Stimulated activated CD4-positive, alpha-beta T cell treated with anti-CD3 and anti-CD28 coated beads, Interleukin-4, amount 100 ng/mL, for 24 hours (primary cell): ENCODE data around the gene RNF181.
"Not testable (repeated sequence)": the region's sequence is repeated elsewhere in the genome, so short reads cannot be mapped to it uniquely, and the experiment has no call there.

Experiments
- DNase-seq: peaks from one replicate; pipeline ENCODE4 v3.0.0-alpha.2; 2020

Gene RNF181

DNA sequence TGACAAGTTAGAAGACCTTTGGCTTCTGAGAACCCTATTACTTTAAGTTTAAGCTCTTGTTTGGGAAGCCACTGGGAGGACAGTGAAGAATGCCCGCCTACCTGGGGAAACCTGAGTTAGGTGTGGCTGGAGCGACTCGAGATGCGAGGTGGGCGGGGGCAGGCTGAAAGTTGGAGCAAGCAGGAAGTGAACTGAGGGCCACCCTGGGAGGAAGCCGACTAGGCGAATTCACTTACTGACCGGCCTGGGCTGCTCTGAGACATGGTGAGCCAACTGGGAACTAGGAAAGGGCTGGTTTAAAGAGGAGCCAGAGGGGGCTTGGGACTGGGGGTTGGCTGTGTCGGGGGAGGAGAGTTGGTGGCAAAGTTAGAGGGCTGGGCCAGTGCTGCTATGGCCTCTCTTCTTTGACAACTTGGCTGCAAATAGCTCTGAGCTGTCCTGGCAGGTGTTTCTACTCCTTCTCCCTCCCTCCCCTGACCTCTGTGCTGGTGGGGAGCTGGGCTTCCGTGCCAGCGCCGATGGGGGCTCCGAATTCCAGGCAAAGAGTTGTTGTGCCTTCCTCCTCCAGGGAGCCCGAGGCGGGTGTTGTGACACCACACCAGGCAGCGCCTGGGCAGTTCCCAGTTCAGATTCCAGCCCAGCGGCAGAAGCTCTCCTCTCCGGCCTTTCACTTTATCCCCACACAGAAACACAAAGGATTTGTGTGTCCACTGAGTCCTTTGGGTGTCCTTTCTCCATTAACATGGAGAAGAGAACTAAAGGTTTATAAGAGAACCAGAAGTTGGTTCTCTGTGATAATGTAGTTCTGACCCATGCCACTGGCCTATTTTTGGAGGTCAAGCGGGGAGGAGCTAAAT lies 17.9 kb upstream of the RNF181 start, which contains the start of gene VAMP8:
Gene VAMP8 (plus strand): TSS at position 201 of the 857 bp plus-strand sequence. CDS start 61 bp downstream, at position 262.
- DNase-seq: peak; percentile 70

DNA sequence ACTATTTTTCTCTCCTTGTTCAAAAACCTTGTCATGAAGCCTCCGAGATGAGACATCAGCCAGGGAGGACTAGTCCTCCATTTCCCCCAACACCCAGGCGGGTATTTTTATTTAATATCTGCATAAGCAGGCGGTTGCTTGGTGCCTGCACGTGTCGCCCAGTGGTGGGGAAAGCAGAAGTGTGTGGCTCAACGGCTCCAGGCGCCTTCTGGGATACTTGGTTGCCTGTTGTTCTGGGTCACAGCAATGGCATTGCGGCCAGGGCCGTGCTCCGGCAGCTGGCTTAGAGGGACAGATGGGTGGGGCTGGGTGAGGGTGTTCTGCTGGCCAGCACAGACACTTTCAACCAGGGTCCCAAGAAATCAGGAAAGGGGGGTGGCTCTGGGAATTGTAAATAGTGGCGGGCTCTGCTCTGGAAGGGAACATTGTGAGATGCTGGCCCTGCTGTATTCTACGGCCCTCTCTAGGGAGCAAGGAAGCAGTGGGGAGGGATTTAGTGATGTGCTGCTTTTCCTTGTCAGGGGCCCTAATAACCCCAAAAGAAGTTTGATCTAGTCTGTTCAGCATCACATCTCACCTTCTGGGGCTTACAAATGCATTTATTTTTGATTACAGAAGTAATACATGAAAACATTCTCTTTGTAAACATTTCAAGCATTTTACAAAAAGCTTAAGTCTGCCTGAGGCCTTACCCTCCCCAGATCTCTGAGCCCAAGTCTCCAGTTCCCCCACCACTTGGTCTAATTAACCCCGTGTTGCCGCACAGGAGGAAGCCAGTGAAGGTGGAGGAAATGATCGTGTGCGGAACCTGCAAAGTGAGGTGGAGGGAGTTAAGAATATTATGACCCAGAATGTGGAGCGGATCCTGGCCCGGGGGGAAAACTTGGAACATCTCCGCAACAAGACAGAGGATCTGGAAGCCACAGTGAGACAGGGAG lies 17.0 kb upstream of the RNF181 start:
- DNase-seq: peak; percentile 30

DNA sequence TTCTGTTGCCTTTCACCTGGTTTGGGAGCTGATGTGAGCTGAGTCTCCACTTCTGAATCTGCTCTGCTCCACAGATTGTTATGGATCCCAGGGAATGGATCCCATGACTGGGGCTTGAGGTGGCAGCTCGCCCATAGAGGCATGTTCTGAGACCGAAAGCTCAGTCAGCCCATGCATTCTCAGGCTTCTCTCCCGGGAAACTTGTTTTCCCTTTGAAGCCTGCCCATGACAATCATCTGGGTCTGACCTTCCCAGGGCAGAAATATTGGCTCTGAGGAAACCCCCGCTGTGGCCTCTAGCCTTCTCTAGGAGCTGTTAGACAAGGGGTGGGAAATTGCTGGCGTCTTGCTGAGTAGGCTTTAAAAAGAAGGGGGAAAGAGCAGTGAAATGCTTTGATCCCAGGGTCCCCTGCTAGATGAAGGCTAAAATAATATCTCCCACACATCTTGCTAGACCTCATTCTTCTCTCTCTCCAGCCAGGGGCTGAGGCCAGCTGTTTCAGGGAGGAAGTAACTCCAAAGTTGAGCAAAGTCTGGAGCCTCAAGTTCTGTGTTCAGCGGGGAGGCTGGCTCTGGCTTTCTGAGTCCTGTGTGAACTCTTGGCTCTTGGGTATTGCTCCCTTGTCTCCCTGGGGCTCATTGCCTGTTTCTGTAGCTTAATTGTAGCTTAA lies 16.1 kb upstream of the RNF181 start:
- no peak for DNase-seq

DNA sequence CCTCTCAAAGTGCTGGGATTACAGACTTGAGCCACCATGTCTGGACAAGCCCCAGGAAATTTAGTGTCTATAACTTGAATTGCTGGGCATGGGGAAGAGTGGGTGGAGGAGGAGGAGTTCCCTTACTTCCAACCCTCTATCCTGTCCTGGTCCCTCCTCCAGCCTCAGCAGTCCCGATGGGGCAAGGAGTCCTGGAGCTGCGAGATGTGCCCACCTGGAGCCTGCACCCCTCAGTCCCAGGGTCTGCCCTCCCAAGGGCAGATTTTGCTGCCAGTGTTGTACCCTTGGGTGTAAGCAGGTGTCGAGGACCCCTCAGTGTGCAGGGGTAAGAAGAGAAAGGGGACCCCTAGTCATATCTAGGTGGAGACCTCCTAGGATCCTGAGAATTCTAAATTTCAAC lies 15.3 kb upstream of the RNF181 start:
- no peak for DNase-seq

DNA sequence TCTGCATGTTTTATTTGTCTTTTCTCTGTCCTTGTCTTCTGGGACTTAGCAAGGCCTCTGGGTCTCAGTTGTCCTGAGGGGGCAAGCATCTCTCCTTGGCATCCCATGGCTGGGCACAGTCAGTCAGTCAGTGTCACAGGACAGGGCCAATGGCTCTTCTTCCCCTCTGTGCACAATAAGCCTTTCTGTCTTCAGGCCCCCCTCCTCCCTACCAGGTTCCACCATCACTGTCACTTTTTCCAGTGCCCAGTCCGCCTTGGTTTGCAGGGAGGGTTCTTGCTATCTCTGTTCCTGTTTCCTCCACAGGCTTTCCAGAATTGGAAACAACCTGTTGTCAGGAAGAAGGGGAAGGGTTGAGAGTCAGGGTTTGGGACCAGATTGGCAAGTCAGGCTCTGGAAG lies 13.1 kb upstream of the RNF181 start:
- no peak for DNase-seq

DNA sequence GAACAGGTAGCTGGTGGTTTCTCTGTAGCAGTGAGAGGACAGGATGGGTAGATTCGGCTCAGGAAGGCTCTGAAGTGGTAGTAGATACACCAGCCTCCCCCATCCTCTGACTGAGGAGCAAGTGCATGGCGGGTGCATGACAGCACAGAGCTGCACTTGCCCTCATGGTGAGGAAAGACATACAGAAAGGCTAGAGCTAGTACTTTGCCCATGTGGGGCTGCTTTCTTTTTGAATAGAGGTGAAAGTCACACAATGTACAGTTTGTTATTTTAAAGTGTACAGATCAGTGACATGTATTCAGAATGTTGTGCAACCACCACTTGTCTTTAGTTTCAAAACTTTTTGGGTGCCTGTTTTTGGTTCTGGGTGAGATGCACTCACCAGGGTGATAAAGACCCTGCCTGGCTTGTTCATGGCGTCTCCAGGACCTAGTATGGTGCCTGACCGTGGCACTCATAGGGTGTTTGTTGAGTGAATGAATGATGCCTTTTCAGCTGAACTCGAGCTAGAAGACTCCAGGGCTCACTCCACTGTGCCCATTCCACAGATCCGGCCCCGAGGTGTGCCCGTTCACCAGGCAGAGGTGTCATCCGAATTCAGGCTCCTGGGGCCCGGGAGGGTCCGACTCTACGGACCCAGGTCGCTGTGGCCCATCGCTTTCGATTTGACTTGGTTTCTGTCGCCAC lies 11.7 kb upstream of the RNF181 start:
- peak; percentile 30 for DNase-seq

DNA sequence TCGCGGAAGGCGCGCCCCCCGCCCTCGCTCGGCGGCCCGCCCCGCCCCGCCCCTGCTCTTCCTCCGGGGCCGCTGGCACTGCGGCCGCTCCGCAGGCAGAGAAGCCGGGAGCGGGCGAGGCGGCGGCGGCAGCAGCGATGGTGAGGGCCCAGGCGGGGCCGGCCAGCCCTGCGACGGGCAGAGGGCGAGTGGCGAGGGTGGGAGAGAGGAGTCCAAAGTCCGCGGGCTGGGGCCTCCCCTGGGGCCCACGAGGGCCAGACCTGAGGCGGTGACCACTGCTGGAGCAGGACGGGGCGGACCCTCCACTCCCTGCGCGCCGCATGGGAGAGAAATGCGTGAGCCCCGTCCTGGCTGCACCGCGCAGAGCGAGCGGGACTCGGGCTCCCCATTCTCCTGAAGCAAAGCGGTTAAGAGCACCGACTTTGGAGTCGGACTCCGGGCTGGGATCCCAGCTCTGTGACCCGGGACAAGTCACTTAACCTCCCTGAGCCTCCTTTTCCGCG lies 11.1 kb upstream of the RNF181 start, which contains the start of gene VAMP5:
Gene VAMP5 (plus strand): TSS at position 78 of the 503 bp plus-strand sequence. CDS start 60 bp downstream, at position 138.
- DNase-seq: no peak

DNA sequence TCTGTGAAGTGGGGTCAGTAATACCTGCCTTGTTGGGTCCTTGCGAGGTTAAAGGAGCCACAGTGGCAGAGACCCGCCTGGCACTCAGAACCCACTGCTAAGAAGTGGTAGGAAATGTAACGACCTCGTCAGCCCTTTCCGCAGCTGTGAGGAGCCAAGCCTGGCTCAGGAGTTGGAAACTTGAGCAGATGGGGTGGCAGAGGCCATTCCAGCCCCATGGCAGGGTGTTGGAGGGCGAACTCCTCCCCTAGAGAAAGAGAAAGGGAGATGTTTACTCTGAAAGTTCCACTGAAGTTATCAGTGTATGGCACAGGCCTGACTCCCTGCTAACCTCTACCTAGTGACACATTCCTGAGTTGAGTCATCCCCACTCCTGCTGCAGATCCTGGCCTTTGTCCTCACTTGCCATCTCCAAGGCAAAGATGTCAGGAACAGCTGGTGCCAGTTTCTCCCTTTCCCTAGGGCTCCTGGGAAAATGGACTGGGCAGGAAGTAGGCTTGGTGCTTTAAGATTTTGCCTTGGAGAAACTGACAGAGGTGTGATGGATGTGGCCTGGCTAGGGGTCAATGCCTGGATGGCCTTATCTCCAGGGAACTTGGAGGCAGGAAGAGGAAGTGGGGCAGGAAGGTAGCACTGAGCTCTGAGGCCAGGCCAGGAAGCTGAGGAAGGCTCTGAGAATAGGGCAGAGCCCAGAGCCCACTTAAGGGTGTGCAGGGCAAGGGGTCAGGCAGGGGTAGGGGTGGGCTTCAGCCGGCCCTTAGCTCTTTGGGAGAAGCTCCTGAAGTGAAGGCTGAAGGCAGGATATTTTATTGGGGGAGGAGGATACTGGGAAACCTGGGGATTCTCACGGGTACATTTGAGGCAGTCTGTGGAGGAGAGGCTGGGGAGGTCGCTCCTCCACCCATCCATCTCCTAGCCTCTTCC lies 10.4 kb upstream of the RNF181 start:
- peak; percentile 42 for DNase-seq

DNA sequence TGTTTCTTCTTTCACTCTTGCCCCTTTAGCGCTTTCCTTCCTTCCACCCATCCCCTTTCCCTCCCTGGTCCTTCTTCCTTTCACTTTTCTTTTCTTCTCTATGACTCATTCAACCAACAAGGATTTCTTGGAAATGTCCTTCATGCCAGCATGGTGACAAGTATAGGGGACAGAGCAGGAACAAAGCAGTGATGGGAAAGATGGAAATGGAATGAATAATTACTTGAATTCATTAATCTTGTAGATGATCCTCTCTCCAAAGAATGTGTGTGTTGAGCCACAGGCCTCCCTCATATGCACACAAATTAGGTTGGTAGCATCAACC lies 9.8 kb upstream of the RNF181 start:
- DNase-seq: no peak

DNA sequence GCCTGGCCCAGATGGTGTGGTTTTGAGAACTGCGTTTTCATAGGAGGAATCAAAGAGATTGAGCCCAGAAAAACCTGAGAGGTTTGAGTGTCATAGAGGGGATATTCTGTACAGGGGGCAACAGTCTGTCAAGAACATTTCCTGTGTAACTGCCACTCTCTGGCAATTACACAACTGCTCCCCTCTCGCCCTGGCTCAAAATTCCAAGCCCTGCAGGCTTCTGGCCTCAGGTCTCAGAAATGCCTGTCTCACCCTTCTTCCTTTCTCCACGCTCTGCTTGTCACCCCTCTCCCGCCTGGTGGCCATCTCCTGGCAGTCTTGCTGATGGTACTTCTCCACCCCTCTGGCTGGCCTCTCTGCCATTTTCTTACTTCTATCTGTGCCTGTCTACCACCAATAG lies 7.3 kb upstream of the RNF181 start:
- no peak for DNase-seq

DNA sequence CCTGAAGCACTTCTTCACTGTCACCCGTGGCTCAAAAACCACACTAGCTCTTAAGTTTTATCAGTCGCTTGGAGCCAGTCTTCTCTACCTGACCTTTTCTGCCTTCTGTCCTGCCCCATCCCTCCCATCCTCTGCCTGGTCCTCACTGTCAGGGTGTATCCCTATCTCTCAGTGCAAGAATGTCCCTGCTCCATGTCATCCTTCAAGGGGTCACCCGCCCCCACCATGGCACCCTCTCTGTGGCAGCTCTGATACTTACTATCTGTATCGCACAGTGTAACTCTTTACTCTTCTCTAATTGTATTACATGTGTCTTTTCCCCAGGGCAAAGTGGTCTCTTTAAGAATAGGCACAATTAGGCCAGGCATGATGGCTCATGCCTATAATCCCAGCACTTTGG lies 6.9 kb upstream of the RNF181 start:
- DNase-seq: no peak

DNA sequence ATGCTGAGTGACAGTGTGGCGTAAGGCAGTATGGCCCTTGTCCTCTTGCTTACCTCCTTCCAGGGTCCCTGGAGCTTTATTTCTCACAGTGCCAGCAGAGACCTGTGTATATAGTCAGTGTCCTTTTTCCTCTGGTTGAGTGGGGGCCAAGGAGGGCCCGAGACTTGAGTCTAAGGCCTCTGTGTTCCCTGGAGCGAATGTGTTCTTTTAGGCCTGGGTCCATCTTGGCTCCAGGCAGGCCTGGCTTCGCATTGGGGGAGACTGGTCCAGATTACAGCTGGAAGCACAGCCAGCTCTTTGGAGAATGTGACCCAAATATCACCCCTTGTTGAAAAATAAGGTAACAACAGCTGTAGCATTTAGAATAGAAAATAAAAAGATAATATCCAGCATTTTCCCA lies 6.4 kb upstream of the RNF181 start:
- DNase-seq: no peak

DNA sequence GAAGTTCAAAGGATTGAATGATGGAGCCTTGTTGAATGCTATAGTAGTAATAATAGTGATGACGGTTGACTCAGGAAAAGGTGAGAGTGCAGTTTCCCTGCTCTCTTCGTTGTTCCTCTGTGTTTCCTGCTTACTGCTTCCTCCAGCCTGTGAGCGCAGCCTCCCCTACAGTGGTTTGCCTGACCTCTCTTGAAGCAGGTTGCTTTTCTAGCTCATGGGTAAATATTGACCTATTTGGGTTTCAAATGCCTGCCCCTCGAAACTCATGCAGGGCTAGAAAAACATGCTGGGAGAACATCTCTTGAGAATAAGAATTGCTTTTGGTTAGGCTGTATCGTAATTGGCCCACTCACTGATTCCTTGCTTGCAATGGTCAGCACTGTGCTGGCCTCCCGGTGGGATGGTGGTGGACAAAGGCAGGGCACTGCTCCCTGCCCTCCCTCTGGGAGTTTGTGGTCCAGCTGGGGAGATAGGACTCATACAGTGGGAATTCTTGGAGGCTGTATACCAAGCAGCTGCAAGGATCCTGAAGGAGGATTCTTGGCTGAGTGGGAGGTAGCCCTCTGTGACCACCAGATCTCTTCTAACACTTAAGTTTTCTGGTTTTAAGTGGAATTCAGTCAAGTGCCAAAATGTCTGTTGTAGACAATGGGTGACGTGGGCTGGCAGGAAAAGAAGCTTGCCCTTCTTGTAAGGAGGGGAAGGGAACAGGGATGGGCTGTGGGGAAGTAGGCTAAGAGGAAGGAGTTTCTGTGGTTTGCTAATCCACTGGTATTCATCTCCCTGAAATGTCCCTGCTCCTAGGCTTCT lies 5.4 kb upstream of the RNF181 start:
- DNase-seq: no peak

DNA sequence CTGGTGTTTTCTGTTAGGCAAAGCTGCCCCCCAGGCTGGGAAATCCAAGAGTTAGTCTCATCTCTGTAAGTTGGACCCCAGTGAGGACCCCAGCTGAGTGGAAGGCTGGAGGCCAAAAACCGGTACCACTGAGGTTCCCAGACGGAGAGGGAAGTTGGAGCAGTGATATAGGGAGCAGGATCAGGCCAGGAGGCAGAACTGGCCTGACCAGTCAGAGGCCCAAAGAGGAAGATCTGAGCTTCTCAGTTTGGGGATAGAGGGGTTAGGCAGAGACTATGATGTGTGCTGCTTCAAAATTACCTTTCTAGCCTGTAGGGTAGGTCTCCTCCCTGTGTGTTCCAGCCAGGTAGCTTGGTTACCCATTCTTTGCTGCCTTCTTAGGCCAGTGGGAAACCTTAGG lies 4.6 kb upstream of the RNF181 start:
- no peak for DNase-seq

DNA sequence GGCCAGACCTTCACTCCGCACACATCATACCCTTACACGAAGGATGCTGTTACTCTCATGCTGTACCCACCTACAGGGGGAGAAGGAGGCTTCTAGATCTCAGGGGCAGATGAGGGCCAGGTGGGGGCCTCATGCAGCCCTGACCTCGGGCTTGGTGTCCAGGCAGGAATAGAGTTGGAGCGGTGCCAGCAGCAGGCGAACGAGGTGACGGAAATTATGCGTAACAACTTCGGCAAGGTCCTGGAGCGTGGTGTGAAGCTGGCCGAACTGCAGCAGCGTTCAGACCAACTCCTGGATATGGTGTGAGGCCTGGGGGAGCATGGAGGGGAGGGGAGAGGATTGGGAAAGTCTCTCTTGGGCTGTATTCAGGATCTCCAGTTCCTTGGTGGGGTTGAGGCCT lies 4.0 kb upstream of the RNF181 start:
- DNase-seq: no peak

DNA sequence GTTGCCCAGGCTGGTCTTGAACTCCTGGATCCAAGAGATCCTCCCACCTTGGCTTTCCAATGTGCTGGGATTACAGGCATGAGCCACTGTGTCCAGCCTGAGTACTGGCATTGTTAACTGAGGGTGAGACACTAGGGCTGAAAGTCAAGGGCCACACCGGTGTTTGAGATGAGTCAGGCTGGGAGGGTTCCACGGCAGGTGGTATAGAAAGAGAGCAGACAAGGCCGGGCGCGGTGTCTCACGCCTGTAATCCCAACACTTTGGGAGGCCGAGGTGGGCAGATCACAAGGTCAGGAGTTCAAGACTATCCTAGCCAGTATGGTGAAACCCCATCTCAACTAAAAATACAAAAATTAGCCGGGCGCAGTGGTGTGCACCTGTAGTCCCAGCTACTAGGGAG lies 3.2 kb upstream of the RNF181 start:
- DNase-seq: not testable (repeated sequence)

DNA sequence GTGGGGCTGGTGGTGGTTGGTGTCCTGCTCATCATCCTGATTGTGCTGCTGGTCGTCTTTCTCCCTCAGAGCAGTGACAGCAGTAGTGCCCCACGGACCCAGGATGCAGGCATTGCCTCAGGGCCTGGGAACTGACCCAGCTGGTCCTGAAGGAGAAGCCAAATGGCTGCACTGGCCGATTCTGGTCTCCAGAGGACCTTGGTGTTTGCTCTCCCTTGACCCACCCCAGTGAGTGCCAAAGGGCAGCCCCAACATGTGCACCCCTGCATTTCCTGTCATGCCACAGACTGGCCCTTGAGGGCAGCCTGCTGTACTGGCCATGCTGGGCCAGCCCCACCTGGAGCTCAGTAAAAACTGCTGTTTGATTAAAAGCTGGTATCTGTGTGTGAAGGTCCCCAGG lies 2.5 kb upstream of the RNF181 start:
- no peak for DNase-seq

DNA sequence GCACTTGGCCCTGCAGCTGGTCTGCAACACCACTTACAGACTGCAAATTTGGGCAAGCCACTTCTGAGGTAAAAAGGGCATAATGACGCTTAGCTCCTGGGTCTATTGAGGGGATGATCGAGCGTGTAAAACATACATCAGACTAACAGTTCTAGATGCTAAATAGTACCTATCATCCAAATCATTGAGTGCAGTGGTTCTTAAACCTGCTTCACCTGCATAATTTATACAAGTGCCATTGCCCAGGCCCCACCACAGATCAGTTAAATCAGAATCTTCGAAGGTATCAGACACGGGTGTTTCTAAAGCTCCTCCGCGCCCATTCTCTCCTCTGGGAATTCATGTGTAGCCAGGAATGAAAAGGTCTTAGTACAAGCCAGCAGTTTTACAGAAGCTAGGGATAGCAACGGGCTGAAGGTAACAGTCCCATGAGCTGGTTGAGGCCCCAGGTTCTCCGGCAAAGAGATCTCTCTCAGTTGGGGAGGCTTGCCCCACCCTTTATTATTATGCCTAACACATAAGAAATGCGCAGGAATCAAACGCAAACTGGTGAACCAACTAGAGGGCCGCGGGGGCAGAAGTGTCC lies 737 bp upstream of the RNF181 start:
- DNase-seq: no peak

DNA sequence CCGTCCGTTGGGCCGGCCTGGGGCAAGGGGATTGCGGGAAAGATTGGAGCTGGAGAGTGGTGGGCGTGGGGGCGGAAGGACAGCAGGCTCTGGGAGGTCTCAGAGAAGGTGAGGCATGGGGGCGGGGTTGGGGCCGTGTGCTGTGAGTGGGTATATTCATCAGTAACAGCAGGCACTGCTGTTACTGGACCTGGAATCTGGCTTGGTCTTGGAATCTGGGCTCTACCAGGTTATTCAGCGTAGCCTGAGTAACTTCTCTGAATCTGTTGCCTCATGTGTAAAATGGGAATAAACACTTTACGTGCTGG lies 435 bp downstream of the RNF181 start:
- peak; percentile 44 for DNase-seq

DNA sequence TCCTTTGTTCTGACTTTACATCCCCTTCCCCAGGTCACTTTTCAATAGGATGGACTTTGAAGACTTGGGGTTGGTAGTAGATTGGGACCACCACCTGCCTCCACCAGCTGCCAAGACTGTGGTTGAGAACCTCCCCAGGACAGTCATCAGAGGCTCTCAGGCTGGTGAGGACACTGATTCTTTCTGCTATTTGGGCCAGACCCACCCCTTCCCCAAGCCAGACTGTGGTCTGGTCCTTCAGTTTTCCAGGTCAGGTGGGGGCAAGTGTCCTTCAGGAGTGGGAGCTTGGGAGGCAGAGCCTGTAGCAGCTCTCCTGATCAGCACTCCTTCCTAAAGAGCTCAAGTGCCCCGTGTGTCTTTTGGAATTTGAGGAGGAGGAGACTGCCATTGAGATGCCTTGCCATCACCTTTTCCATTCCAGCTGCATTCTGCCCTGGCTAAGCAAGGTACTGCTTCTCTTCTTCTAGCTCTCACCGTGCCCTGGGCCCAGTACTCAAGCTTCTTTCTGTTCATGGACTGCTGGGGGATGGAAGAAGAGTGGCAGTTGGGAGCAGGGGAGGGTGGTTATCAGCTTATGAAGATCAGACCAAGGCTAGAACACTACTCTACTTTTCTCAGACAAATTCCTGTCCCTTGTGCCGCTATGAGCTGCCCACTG lies 1.1 kb downstream of the RNF181 start:
- no peak for DNase-seq
